Gastrocnemius medialis (tissue), 4 donors: ENCODE measurements around the gene SIDT1. TPM values are rescaled to one million over a fixed set of nuclear protein-coding genes. Genes with fewer than 3 reads are reported as not detected.

Experiments used
- ATAC-seq, 2 donors: fragments of 150-250 bp; one replicate each; pipeline ENCODE4 v1.9.1; 2016
- DNase-seq, 2 donors: peaks; one replicate each; pipeline ENCODE4 v3.0.0-alpha.2; 2019
- H3K27ac ChIP-seq, 4 donors: fragments of 200-600 bp; sonication (generic); 1 replicate in 1 of 4; 2 replicates in 3 of 4; pipeline ENCODE4 v1.5.1; 2016 to 2018; ENCODE audit warnings: mild to moderate bottlenecking in 2 of 4, moderate library complexity in 1 of 4
- H3K27me3 ChIP-seq, 3 donors: fragments of 200-600 bp; sonication (generic) in 2 of 3; 1 replicate in 1 of 3; 2 replicates in 2 of 3; pipeline versions ENCODE4 v1.5.1 to v1.6.0; 2016 to 2019; ENCODE audit warnings: mild to moderate bottlenecking in 1 of 3, moderate library complexity in 1 of 3
- H3K36me3 ChIP-seq, 2 donors: fragments of 200-600 bp; sonication (generic) in 1 of 2; one replicate each; pipeline ENCODE4 v1.5.1; 2017 to 2018
- H3K4me1 ChIP-seq, 2 donors: fragments of 200-600 bp; sonication (generic) in 1 of 2; one replicate each; pipeline ENCODE4 v1.5.1; 2016 to 2017; ENCODE audit warnings: mild to moderate bottlenecking in 2 of 2
- H3K4me3 ChIP-seq, 4 donors: fragments of 200-600 bp; sonication (generic) in 3 of 4; 1 replicate in 1 of 4; 2 replicates in 3 of 4; pipeline ENCODE4 v1.5.1; 2016 to 2019; ENCODE audit warnings: mild to moderate bottlenecking in 2 of 4
- H3K9me3 ChIP-seq, 3 donors: fragments of 200-600 bp; sonication (generic) in 2 of 3; 1 replicate in 1 of 3; 2 replicates in 2 of 3; pipeline ENCODE4 v1.5.1; 2016 to 2019
- CTCF ChIP-seq, 5 experiments: fragments of 450-650 bp in 3 of 5; fragments of 200-600 bp in 2 of 5; sonication (generic) in 2 of 5; IDR thresholded peaks in 4 of 5; conservative IDR thresholded peaks in 1 of 5; 1 replicate in 4 of 5; 2 replicates in 1 of 5; pipeline ENCODE4 v1.5.1; 2016 to 2019; ENCODE audit warnings: antibody characterized with exemption in 5 of 5, mild to moderate bottlenecking in 3 of 5, moderate library complexity in 3 of 5
- POLR2A ChIP-seq, 2 donors: fragments of 450-650 bp; IDR thresholded peaks; one replicate each; pipeline ENCODE4 v1.6.1; 2017; ENCODE audit warnings: antibody characterized with exemption in 2 of 2, mild to moderate bottlenecking in 2 of 2, moderate library complexity in 2 of 2
- in situ Hi-C, 4 donors: fragments of 200-750 bp; cut with MboI; loops; one replicate each; pipeline versions ENCODE4 v1.15.0 to v1.8.0; 2017; ENCODE audit warnings: low sequenced_read_pairs in 4 of 4
- intact Hi-C: fragments of 100-400 bp; cut with DNase I; formaldehyde crosslinking; loops from one replicate; pipeline ENCODE4 v1.15.1; 2023; ENCODE audit warnings: low total_unique reads
- microRNA-seq, 2 donors: library from miRNA; unstranded; fragments of <30 nt; microRNA quantifications; one replicate each; pipeline ENCODE4, GENCODE V29; 2016; ENCODE audit warnings: borderline replicate concordance in 2 of 2
- total RNA-seq, 4 donors: library from RNA; depleted of rRNA; stranded (reverse); fragments of >200 nt; gene quantifications; one replicate each; pipeline versions ENCODE4 v1.1.0 to v1.2.3, GENCODE V29; 2016

The SIDT1 gene
- total RNA-seq, 4 donors from 2014 or later, result 0.13 to 0.87 (median 0.19) TPM; not detected in 1

- Histone ChIP-seq H3K9me3 (no peaks in the 10 kb centered on the region), H3K27ac (peak overlapping the region in 3 of 4 donors; percentile 22 to 49 (median 44)), H3K4me3 (no peak overlapping the region), H3K36me3 (peaks cover 0 to 23% of the 10 kb centered on the region in 2 donors), H3K4me1 (peaks cover 15 to 19% of the 10 kb centered on the region in 2 donors), H3K27me3 (no peaks in the 10 kb centered on the region)
- DNase-seq (no peak), ATAC-seq (no peak)
- in situ Hi-C loops (no loop called here), intact Hi-C loops (no loop called here)
- TF ChIP-seq CTCF (IDR thresholded peaks at IDR 0.05 in 4 of 5, conservative IDR thresholded peaks at IDR 0.05 in 1 of 5), result no peak
- no peak for TF ChIP-seq POLR2A (IDR thresholded peaks at IDR 0.05)
Measured at GRCh38 chr3:113677737-113678136, 145.4 kb downstream of the SIDT1 start.

- Histone ChIP-seq H3K27me3 (no peaks in the 10 kb centered on the region), H3K4me3 (no peak overlapping the region), H3K4me1 (peaks cover 11 to 19% of the 10 kb centered on the region in 2 donors), H3K9me3 (no peaks in the 10 kb centered on the region), H3K27ac (peak overlapping the region in 2 of 4 donors; percentile 34 to 66), H3K36me3 (peaks cover 0 to 23% of the 10 kb centered on the region in 2 donors)
- intact Hi-C loops (no loop called here), in situ Hi-C loops (no loop called here)
- peak in 1 of 2 donors; percentile 11 for ATAC-seq
- TF ChIP-seq CTCF (IDR thresholded peaks at IDR 0.05 in 4 of 5, conservative IDR thresholded peaks at IDR 0.05 in 1 of 5) (no peak), POLR2A (IDR thresholded peaks at IDR 0.05) (no peak)
- DNase-seq, result no peak
Measured at GRCh38 chr3:113678773-113679172, 146.4 kb downstream of the SIDT1 start.

Small RNA genes within 50 kb of the gene (microRNA-seq; reads per million reads assigned to microRNA genes)
- 0 reads per million in 2 donors for gene MIR4446

Other genes with a start within 250 kb of the SIDT1 start
- 1 to 10 TPM in 2 of 4 donors, under 1 TPM in 2; 0.40 to 2.3 (median 0.97) TPM for gene CFAP44, start 91.1 kb upstream of the SIDT1 start, total RNA-seq
- 1 to 10 TPM; 1.9 to 5.3 (median 3.4) TPM for gene SPICE1, start 17.4 kb upstream of the SIDT1 start, total RNA-seq
- gene USF3, start 164.1 kb downstream of the SIDT1 start, total RNA-seq, result 10 to 100 TPM; 35.7 to 49.6 (median 40.1) TPM
- gene NAA50, start 213.7 kb downstream of the SIDT1 start, total RNA-seq, result 100 to 1,000 TPM; 248 to 440 (median 331) TPM
- gene ATP6V1A, start 214.5 kb downstream of the SIDT1 start, total RNA-seq, result 10 to 100 TPM; 11.3 to 21.3 (median 15.0) TPM